Muscle layer of duodenum (tissue), 2 donors: Measurements from ENCODE around the gene AQP12A.

Experiments used
- H3K27ac ChIP-seq: one replicate; pipeline ENCODE4 v1.7.0; 2013; ENCODE audit warnings: mild to moderate bottlenecking, low read length
- H3K27me3 ChIP-seq: one replicate; pipeline ENCODE4 v1.7.0; 2013; ENCODE audit warnings: low read depth, mild to moderate bottlenecking, control low read depth, low read length
- H3K36me3 ChIP-seq, 2 donors: one replicate each; pipeline ENCODE4 v1.7.0; 2013; ENCODE audit warnings: low read length in 2 of 2, control low read depth in 1 of 2, mild to moderate bottlenecking in 1 of 2; ENCODE audit not compliant: insufficient read depth in 2 of 2, control insufficient read depth in 1 of 2
- H3K4me1 ChIP-seq, 2 donors: one replicate each; pipeline ENCODE4 v1.7.0; 2013; ENCODE audit warnings: low read length in 2 of 2, mild to moderate bottlenecking in 2 of 2, control low read depth in 1 of 2, moderate library complexity in 1 of 2; ENCODE audit not compliant: insufficient read depth in 2 of 2, control insufficient read depth in 1 of 2
- H3K4me3 ChIP-seq, 2 donors: one replicate each; pipeline ENCODE4 v1.7.0; 2013; ENCODE audit warnings: low read length in 2 of 2, low read depth in 1 of 2, mild to moderate bottlenecking in 1 of 2
- H3K9me3 ChIP-seq, 2 donors: one replicate each; pipeline ENCODE4 v1.7.0; 2013; ENCODE audit warnings: low read length in 2 of 2, control low read depth in 1 of 2, mild to moderate bottlenecking in 1 of 2; ENCODE audit not compliant: control insufficient read depth in 1 of 2
- donor health status: healthy.

AQP12A gene

DNA sequence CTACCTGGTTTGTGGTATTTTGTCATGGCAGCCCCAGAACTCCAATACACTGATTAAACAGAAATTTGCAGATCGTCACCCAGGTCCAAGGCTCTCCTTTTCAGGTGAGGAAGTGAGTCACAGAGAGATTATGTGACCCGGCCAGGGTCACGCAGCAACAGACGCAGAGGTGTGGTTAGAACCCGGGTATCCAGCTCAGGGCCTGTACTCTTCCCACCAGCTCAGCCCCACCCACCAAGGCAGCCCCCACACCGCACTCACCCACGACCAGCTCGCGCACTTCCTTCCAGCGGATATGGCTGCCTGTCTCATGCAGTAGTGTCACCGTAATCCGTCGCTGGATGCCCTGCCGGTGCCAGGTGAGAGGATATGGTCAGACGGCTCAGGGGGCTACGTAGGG, 48.1 kb downstream of the AQP12A start:
- Histone ChIP-seq H3K36me3 (no peaks in the 10 kb centered on the region), H3K27ac (no peak overlapping the region), H3K4me1 (peaks cover 0 to 4% of the 10 kb centered on the region in 2 donors), H3K4me3 (no peak overlapping the region), H3K9me3 (no peaks in the 10 kb centered on the region), H3K27me3 (no peaks in the 10 kb centered on the region)

DNA sequence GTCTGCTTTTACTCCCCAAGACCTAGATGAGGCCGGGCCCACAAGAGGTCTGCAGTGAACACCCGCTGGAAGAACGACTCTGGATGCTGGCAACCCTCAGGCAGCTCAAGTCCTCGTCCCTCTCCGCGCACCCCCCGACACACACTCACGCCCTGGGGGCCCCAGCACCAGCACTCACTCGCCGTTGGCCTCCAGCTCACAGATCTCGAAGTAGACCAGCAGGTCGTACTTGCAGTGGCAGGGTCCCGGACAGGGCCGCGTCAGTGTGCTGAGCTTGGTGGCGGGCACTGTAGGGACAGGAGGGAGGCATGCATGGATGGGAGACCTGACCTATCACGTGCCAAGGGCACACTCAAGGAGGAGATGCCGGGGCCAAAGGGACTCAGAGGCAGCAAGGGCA, 49.4 kb downstream of the AQP12A start:
- Histone ChIP-seq H3K4me1 (peaks cover 0 to 4% of the 10 kb centered on the region in 2 donors), H3K9me3 (no peaks in the 10 kb centered on the region), H3K4me3 (no peak overlapping the region), H3K27ac (no peak overlapping the region), H3K27me3 (no peaks in the 10 kb centered on the region), H3K36me3 (no peaks in the 10 kb centered on the region)

DNA sequence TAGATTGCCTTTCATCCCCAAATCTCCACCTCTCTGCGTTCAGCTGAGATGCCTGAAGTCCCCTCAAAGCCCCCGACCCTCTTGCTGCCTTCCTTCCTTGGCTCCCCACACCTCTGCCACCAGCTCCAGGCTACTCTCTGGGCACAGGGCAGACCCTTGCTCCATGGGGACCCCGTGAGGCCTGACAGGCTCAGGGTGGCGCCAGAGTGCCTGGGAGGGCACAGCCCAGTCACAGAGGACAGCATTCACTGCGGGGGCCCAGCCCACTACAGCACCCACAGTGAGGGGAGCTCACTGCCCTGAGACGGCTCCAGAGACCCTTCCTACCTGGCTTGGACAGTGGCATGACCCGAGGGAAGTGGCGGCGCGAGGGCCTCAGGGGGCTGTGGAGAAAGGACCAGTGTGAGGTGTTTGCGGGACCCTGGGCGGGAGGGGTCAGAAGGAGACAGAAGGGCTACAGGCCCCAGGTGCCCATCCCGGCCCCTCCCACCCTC, 51.0 kb downstream of the AQP12A start:
- Histone ChIP-seq H3K36me3 (no peaks in the 10 kb centered on the region), H3K27ac (no peak overlapping the region), H3K4me1 (no peaks in the 10 kb centered on the region), H3K9me3 (no peaks in the 10 kb centered on the region), H3K27me3 (no peaks in the 10 kb centered on the region), H3K4me3 (no peak overlapping the region)

DNA sequence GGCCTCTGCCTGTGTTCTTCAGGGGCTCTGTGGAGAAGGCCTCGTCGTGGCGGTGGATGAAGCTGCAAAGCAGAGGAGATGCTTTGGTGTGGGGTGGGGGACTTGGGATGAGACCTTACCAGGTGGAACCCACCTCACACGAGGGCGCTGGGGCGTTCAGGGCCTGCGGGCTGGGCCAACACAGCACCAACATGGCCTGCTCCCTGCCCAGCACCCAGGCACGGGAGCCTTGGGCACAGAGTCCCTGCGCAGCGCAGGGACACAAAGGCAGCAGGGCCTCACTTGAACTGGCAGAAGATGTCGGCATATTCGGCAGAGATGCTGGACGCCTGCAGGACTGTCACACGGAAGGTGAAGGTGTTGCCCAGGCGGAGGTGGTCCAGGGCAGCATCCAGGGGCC, 53.8 kb downstream of the AQP12A start:
- H3K36me3 ChIP-seq, result no peaks in the 10 kb centered on the region
- H3K9me3 ChIP-seq, result no peaks in the 10 kb centered on the region
- no peaks in the 10 kb centered on the region for H3K27me3 ChIP-seq
- no peak overlapping the region for H3K27ac ChIP-seq
- H3K4me1 ChIP-seq, result no peaks in the 10 kb centered on the region
- no peak overlapping the region for H3K4me3 ChIP-seq

DNA sequence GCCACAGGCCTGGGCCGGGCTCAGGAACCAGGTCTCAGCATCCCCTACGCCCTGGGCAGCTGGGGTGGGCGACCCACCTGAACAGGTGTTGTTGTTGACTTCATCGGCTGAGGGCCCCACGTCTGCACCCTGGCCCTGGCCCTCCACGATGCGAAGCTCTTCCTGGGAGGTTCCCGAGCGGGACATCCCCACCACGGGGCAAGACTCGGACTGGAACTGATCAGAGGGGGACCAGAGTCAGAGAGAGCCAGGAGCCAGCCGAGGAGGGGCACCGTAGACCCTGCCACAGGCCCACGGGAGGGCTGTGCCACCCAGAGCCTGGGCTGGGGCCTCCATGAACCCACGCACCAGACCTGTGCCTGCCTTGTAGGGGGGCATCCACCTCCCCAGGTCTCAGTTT, 54.3 kb downstream of the AQP12A start:
- Histone ChIP-seq H3K27me3 (no peaks in the 10 kb centered on the region), H3K27ac (no peak overlapping the region), H3K4me1 (no peaks in the 10 kb centered on the region), H3K9me3 (no peaks in the 10 kb centered on the region), H3K4me3 (no peak overlapping the region), H3K36me3 (no peaks in the 10 kb centered on the region)

DNA sequence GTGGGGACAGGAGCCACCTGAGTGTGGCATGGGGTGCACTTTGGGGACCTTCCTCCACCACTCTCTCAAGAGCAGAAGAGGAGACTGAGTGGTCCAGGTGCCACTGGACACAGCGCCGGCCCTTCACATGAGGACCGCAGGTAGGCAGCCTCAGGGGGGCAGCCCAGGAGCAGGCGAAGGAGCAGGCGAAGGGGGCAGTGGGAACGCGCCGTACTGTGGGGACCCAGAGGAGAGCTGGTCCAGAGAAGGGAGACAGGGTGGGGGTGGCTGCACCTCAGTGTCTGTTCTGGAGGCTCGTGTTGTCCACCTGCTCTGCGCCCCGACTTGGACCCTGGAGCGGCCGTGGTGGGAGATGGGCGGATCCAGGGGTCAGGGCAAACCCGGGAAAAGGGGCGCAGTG, 55.0 kb downstream of the AQP12A start:
- Histone ChIP-seq H3K4me3 (no peak overlapping the region), H3K9me3 (no peaks in the 10 kb centered on the region), H3K27ac (no peak overlapping the region), H3K27me3 (no peaks in the 10 kb centered on the region), H3K36me3 (no peaks in the 10 kb centered on the region), H3K4me1 (no peaks in the 10 kb centered on the region)

DNA sequence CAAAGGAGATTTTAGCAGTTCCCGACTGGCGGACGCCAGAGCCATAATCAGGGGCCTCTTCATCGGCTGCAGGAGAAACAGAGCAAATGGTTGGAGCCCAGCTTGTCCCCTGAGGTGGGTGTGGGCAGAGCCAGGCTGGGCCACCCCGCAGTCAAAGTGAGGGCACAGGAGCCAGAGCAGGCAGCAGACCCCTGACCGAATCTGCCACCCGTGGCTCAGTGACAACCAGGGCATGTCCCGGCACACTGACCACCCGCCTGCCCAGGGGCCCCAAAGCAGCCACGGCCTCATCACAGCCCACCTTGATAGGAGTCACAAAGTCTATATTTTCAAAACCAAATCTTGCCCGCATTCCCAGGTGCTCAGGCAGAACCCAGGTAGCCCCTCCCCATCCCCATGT, 55.6 kb downstream of the AQP12A start:
- H3K27ac ChIP-seq, result no peak overlapping the region
- no peaks in the 10 kb centered on the region for H3K9me3 ChIP-seq
- no peak overlapping the region for H3K4me3 ChIP-seq
- H3K4me1 ChIP-seq, result no peaks in the 10 kb centered on the region
- no peaks in the 10 kb centered on the region for H3K27me3 ChIP-seq
- no peaks in the 10 kb centered on the region for H3K36me3 ChIP-seq
